HFFc6 (cell line): ENCODE data around the gene FAHD1. TPM values are rescaled to one million over a fixed set of nuclear protein-coding genes. Genes with fewer than 3 reads are reported as not detected.

Experiments
- DNase-seq: peaks from one replicate; pipeline ENCODE4 v3.0.0-alpha.2; 2018
- H3K27ac Mint-ChIP-seq: 2 replicates; pipeline ENCODE4 v1.8.0; 2020; ENCODE audit warnings: mild to moderate bottlenecking, mixed read lengths
- H3K27me3 Mint-ChIP-seq: 2 replicates; pipeline ENCODE4 v1.8.0; 2021; ENCODE audit warnings: mild to moderate bottlenecking, moderate library complexity, mixed read lengths; ENCODE audit not compliant: insufficient read depth
- H3K36me3 Mint-ChIP-seq: 2 replicates; pipeline ENCODE4 v1.8.0; 2021; ENCODE audit warnings: low read depth, mixed read lengths
- H3K4me1 Mint-ChIP-seq: 2 replicates; pipeline ENCODE4 v1.8.0; 2020; ENCODE audit warnings: low read depth, mixed read lengths
- H3K4me3 Mint-ChIP-seq: 2 replicates; pipeline ENCODE4 v1.8.0; 2020; ENCODE audit warnings: mild to moderate bottlenecking, moderate library complexity, mixed read lengths
- H3K9me3 Mint-ChIP-seq: 2 replicates; pipeline ENCODE4 v1.8.0; 2020; ENCODE audit warnings: mild to moderate bottlenecking, mixed read lengths
- CTCF ChIP-seq: fragments of 200-600 bp; sonication (generic); IDR thresholded peaks from 2 replicates; pipeline ENCODE4 v1.5.0; 2021; ENCODE audit warnings: antibody characterized with exemption, mild to moderate bottlenecking
- long read RNA-seq: library from polyadenylated mRNA; unstranded; transcript quantifications from one replicate; pipeline ENCODE4 v2.0.0, GENCODE V29; 2019
- total RNA-seq, 6 experiments: library from RNA; stranded (reverse); fragmentation: NEBNext Ultra II Directional; extraction: Animal tissue kit (Norgen Biotek cat#: 25700); gene quantifications; 2 replicates in 1 of 6; 3 replicates in 5 of 6; pipeline ENCODE4 v1.2.3, GENCODE V29; 2021

FAHD1 gene
- 10 to 100 TPM; 29.4 to 40.7 (median 31.2) TPM for total RNA-seq
- long read RNA-seq, transcript FAHD1-203 (1 exons, 1,974 nt): major isoform, 49 of 55 reads
- long read RNA-seq, partial matches to known transcripts: 0 of 55 reads
- long read RNA-seq, other reads (novel, unspliced or antisense): 2 of 55 reads

DNA sequence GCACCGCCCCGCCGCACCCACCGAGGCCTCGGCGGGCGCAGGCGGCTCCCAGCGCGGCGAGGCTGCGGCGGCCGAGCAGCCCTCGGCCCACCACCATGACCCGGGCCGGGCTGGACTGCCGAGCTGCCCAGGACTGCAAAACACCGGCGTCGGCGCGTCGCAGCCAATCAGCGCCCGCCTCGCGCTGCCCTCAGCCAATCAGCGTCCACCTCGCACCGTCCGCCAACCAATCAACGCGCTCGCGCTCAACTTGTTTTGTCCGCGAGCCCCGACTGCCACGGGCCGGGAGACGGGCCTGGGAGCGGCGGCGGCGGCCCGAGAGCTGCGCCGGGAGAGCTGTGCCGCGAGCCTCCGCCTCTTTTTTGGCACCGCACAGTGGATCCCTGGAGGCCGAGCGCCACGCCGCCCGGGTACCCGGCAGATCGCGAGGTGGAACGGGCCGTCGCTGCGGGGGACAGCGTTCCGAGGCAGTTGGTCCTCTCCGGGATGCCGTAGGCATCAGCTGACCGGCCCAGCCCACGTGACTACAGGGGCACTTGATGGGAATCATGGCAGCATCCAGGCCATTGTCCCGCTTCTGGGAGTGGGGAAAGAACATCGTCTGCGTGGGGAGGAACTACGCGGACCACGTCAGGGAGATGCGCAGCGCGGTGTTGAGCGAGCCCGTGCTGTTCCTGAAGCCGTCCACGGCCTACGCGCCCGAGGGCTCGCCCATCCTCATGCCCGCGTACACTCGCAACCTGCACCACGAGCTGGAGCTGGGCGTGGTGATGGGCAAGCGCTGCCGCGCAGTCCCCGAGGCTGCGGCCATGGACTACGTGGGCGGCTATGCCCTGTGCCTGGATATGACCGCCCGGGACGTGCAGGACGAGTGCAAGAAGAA is at the start of gene FAHD1, which contains the start of gene HAGH:
Gene FAHD1, plus strand, starts transcription at position 516 of the 883 bp plus-strand sequence. Its CDS starts 33 bp downstream, at position 549.
Gene HAGH, minus strand, starts transcription at position 135 of the 883 bp plus-strand sequence. Its CDS starts 38 bp downstream, at position 97.
- TF ChIP-seq CTCF: no peak
- Mint-ChIP-seq H3K9me3 (no peaks in the 10 kb centered on the region), H3K4me3 (peak within 1 kb of the TSS; percentile 97), H3K27ac (peak within 1 kb of the TSS; percentile 88), H3K27me3 (peaks cover 3% of the 10 kb centered on the region; the same call in 1 of the 2 replicates), H3K4me1 (peaks cover 33% of the 10 kb centered on the region), H3K36me3 (peaks cover 6% of the 10 kb centered on the region)
- DNase-seq: peak; percentile 92

DNA sequence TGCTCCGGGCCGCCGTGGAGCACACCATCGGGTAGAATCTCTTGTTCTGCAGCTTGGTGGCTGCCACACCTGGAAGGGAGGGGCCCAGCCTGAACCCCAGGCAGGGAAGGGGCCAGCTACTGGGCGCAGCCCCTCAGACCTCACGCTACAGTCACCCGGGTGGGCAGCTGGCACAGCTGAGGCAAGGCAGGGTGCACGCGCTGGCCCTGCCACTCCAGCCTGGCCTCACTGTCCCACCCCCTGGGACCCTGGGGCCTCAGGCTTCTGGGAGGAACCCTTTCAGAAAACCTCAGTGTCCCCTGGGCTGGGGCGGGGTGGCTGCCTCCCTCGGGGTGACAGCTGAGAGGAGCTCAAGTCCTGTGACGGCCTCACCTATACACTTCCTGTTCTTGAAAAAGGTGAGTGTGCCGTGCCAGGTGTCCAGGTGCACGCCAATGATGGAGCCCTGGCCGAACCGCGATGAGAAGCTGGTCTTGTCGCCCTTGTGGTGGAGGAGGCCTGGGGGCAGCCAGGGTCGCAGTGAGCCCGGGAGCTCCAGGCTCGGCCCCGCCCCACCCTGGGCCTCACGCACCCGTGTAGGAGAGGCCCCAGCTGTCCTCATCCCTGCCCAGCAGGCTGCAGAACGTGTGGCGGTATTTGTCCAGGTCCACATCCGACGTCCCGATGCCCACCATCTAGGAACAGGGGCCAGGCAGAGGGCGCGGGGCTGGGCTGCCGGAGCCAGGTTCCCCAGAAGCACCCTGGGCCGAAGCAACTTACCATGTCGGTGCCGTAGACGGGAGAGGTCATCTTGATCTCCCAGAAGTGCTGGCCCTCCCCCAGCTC is 49.4 kb upstream of the FAHD1 start:
- Mint-ChIP-seq H3K4me1 (peaks cover 18% of the 10 kb centered on the region), H3K9me3 (no peaks in the 10 kb centered on the region), H3K27ac (no peak overlapping the region), H3K36me3 (no peaks in the 10 kb centered on the region), H3K4me3 (no peak overlapping the region), H3K27me3 (peaks cover 30% of the 10 kb centered on the region)
- no peak for DNase-seq
- no peak for TF ChIP-seq CTCF

DNA sequence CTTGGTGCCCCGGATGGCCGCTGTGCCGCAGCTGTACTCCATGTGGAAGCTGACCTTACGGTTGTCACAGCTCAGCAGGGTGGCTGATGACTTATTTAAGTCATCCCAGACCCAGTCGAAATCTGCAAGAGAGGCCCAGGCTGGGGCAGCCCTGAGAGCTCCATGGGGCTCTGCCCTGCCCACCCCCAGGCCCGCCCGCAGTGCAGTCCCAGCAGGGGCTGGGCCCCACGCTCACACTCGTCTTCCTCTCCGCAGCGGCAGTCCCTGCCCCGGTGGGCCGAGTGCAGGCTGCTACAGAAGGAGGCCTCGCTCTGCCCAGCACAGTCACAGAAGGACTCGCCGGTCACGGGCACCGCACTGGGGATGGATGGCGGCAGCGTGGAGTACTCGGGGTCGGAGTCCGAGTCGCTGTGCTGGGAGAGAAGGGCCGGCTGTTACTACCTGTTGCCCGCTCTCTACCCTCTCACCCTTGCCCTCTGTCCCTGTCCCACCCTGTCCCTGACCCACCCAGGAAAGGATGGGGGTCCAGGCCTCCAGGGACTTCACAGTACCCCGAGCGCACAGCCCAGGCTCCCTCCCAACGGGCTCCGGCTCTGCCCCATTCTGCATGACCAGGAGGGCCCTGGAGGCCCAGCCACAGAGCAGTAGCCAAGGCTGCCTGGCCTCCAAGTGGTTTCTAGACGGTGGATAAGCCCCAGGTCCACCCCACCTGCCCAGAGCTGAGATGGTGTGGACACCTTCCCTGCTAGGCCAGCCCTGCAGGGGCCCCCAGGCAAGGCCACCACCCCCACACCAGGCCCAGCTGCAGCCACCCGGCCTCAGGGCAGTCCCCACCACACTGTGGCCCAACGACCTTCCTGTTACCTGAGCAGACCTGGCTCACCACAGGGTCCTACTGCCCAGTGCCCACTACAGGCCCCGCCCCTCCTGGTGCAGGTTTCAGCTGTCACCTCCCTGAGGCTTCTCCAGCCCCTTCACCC is 48.5 kb upstream of the FAHD1 start:
- no peak overlapping the region for H3K4me3 Mint-ChIP-seq
- peaks cover 31% of the 10 kb centered on the region for H3K27me3 Mint-ChIP-seq
- H3K4me1 Mint-ChIP-seq: peaks cover 23% of the 10 kb centered on the region
- peak overlapping the region; percentile 53 for H3K27ac Mint-ChIP-seq
- no peak for TF ChIP-seq CTCF
- no peaks in the 10 kb centered on the region for H3K9me3 Mint-ChIP-seq
- H3K36me3 Mint-ChIP-seq: no peaks in the 10 kb centered on the region
- DNase-seq: no peak

- peaks cover 28% of the 10 kb centered on the region for H3K27me3 Mint-ChIP-seq
- peaks cover 23% of the 10 kb centered on the region for H3K4me1 Mint-ChIP-seq
- H3K36me3 Mint-ChIP-seq: no peaks in the 10 kb centered on the region
- TF ChIP-seq CTCF: no peak
- H3K9me3 Mint-ChIP-seq: no peaks in the 10 kb centered on the region
- H3K4me3 Mint-ChIP-seq: no peak overlapping the region
- peak overlapping the region; percentile 53 for H3K27ac Mint-ChIP-seq
- DNase-seq: no peak
These were observed 47.7 kb upstream of the FAHD1 start for GRCh38 chr16:1779234-1779701.
